IMR-90 (cell line): ENCODE results near the gene EHMT1. TPM values are rescaled to one million over a fixed set of nuclear protein-coding genes. Genes with fewer than 3 reads are reported as not detected.
A peak's percentile ranks its signal among the peaks of the same experiment; 100 is the strongest.

ENCODE experiments used
- ATAC-seq: fragments of 200-7000 bp; cut with Tn5 transposase; 2 replicates; pipeline ENCODE4 v1.9.1; 2020; ENCODE audit warnings: low read depth, mild to moderate bottlenecking, moderate library complexity
- BruUV-seq: library from RNA; stranded (reverse); fragments of 400-500 nt; replicated peaks from 2 replicates; lab custom pipeline; 2021; lab: Mats Ljungman, UMichigan
- CTCF ChIA-PET: fragments of 300-600 bp; formaldehyde crosslinking; extraction: SDS; loops from one replicate; lab custom pipeline; 2021; ENCODE audit warnings: antibody characterized with exemption; lab: Yijun Ruan, JAX
- POLR2A ChIA-PET: fragments of 300-600 bp; sonication (Branson Sonifier 250); formaldehyde crosslinking; loops from one replicate; lab custom pipeline; 2022; ENCODE audit warnings: antibody characterized with exemption; ENCODE audit not compliant: unreplicated experiment; lab: Charles Lee
- DNase-seq: peaks from one replicate; pipeline ENCODE4 v3.0.0; 2013
- H2AFZ ChIP-seq: replicated peaks from 2 replicates; pipeline ENCODE3; 2013; ENCODE audit warnings: low read length, mild to moderate bottlenecking; ENCODE audit not compliant: poor library complexity
- H2AK5ac ChIP-seq: 2 replicates; pipeline ENCODE4 v1.6.1; 2013; ENCODE audit warnings: low read depth, low read length, inconsistent platforms
- H2AK9ac ChIP-seq: replicated peaks from 2 replicates; pipeline ENCODE3; 2013; ENCODE audit warnings: mild to moderate bottlenecking, low read depth, low read length, moderate library complexity; ENCODE audit not compliant: poor library complexity
- H2BK120ac ChIP-seq: 2 replicates; pipeline ENCODE4 v1.6.1; 2013; ENCODE audit warnings: low read depth, low read length, inconsistent platforms
- H2BK15ac ChIP-seq: 3 replicates; pipeline ENCODE4 v1.6.1; 2013; ENCODE audit warnings: low read depth, low read length, inconsistent platforms
- H2BK20ac ChIP-seq: 2 replicates; pipeline ENCODE4 v1.6.1; 2013; ENCODE audit warnings: low read depth, mild to moderate bottlenecking, inconsistent platforms, low read length, moderate library complexity
- H2BK5ac ChIP-seq: 2 replicates; pipeline ENCODE4 v1.6.1; 2013; ENCODE audit warnings: mild to moderate bottlenecking, low read depth, low read length, inconsistent platforms; ENCODE audit not compliant: poor library complexity, severe bottlenecking
- H3K14ac ChIP-seq: replicated peaks from 2 replicates; pipeline ENCODE4 v1.6.1; 2013; ENCODE audit warnings: low read depth, low read length, inconsistent platforms
- H3K18ac ChIP-seq: 2 replicates; pipeline ENCODE4 v1.6.1; 2013; ENCODE audit warnings: low read depth, low read length, control low read depth
- H3K23ac ChIP-seq: 2 replicates; pipeline ENCODE4 v1.6.1; 2013; ENCODE audit warnings: low read depth, low read length, inconsistent platforms
- H3K27ac ChIP-seq: 2 replicates; pipeline ENCODE4 v1.5.1; 2013; ENCODE audit warnings: mild to moderate bottlenecking, control low read depth, low read length; ENCODE audit not compliant: insufficient read depth
- H3K27me3 ChIP-seq: 2 replicates; pipeline ENCODE4 v1.6.1; 2013; ENCODE audit warnings: low read length; ENCODE audit not compliant: control insufficient read depth, insufficient read depth
- H3K36me3 ChIP-seq: 2 replicates; pipeline ENCODE4 v1.6.1; 2013; ENCODE audit warnings: low read length, mixed read lengths; ENCODE audit not compliant: control insufficient read depth, insufficient read depth
- H3K4ac ChIP-seq: 2 replicates; pipeline ENCODE4 v1.6.1; 2013; ENCODE audit warnings: low read depth, low read length, inconsistent platforms
- H3K4me1 ChIP-seq: 2 replicates; pipeline ENCODE4 v1.6.1; 2013; ENCODE audit warnings: low read length, mixed read lengths; ENCODE audit not compliant: control insufficient read depth, insufficient read depth
- H3K4me2 ChIP-seq: 2 replicates; pipeline ENCODE4 v1.6.1; 2013; ENCODE audit warnings: low read depth, mild to moderate bottlenecking, control low read depth, low read length, moderate library complexity
- H3K4me3 ChIP-seq: 2 replicates; pipeline ENCODE4 v1.5.1; 2013; ENCODE audit warnings: low read depth, mild to moderate bottlenecking, control low read depth, low read length, moderate library complexity; ENCODE audit not compliant: insufficient read depth
- H3K56ac ChIP-seq: 2 replicates; pipeline ENCODE4 v1.6.1; 2013; ENCODE audit warnings: low read length, inconsistent platforms; ENCODE audit not compliant: insufficient read depth; ENCODE audit errors: extremely low read depth
- H3K79me1 ChIP-seq, 2 experiments: 2 replicates each; pipeline ENCODE4 v1.6.1; 2013; ENCODE audit warnings: low read length in 2 of 2, inconsistent platforms in 1 of 2, low read depth in 1 of 2
- H3K9ac ChIP-seq: 2 replicates; pipeline ENCODE4 v1.6.1; 2013; ENCODE audit warnings: low read depth, low read length, control low read depth
- H3K9me1 ChIP-seq: 2 replicates; pipeline ENCODE4 v1.6.1; 2013; ENCODE audit warnings: low read length, inconsistent platforms; ENCODE audit not compliant: insufficient read depth
- H3K9me3 ChIP-seq: 2 replicates; pipeline ENCODE4 v1.6.1; 2013; ENCODE audit warnings: low read length; ENCODE audit not compliant: control insufficient read depth, insufficient read depth
- H4K20me1 ChIP-seq: 2 replicates; pipeline ENCODE4 v1.6.1; 2013; ENCODE audit warnings: low read length, inconsistent platforms; ENCODE audit not compliant: insufficient read depth
- H4K5ac ChIP-seq: 2 replicates; pipeline ENCODE4 v1.6.1; 2013; ENCODE audit warnings: mild to moderate bottlenecking, low read depth, low read length, control low read depth
- H4K8ac ChIP-seq, 2 experiments: 2 replicates each; pipeline ENCODE4 v1.6.1; 2013; ENCODE audit warnings: low read depth in 2 of 2, low read length in 2 of 2, control low read depth in 1 of 2, inconsistent platforms in 1 of 2
- H4K91ac ChIP-seq: 2 replicates; pipeline ENCODE4 v1.6.1; 2013; ENCODE audit warnings: low read depth, low read length, inconsistent platforms; ENCODE audit not compliant: insufficient read depth
- BHLHE40 ChIP-seq: fragments of 150-350 bp; IDR thresholded peaks from 2 replicates; pipeline ENCODE4 v1.6.1; 2016; ENCODE audit warnings: mild to moderate bottlenecking, low read depth, low read length
- CEBPB ChIP-seq: IDR thresholded peaks from 2 replicates; pipeline ENCODE4 v1.6.1; 2012; ENCODE audit warnings: low read depth, low read length, improper control_type of control experiment
- CHD1 ChIP-seq: IDR thresholded peaks from 2 replicates; pipeline ENCODE4 v1.6.1; 2012; ENCODE audit warnings: low read depth, low read length, improper control_type of control experiment
- MAZ ChIP-seq: IDR thresholded peaks from 2 replicates; pipeline ENCODE4 v1.6.1; 2012; ENCODE audit warnings: low read depth, mild to moderate bottlenecking, low read length, improper control_type of control experiment, moderate library complexity, borderline replicate concordance
- NFE2L2 ChIP-seq: fragments of 150-350 bp; IDR thresholded peaks from 2 replicates; pipeline ENCODE4 v1.6.1; 2016; ENCODE audit warnings: low read depth, mild to moderate bottlenecking, low read length
- POLR2A ChIP-seq: IDR thresholded peaks from 2 replicates; pipeline ENCODE4 v1.6.1; 2012; ENCODE audit warnings: mild to moderate bottlenecking, low read depth, low read length
- RAD21 ChIP-seq: IDR thresholded peaks from 2 replicates; pipeline ENCODE4 v1.6.1; 2012; ENCODE audit warnings: low read length, improper control_type of control experiment
- RCOR1 ChIP-seq: IDR thresholded peaks from 2 replicates; pipeline ENCODE4 v1.6.1; 2012; ENCODE audit warnings: mild to moderate bottlenecking, low read length, improper control_type of control experiment; ENCODE audit not compliant: insufficient replicate concordance
- RFX5 ChIP-seq: IDR thresholded peaks from 2 replicates; pipeline ENCODE4 v1.8.0; 2012; ENCODE audit warnings: low read depth, mild to moderate bottlenecking, low read length, moderate library complexity
- SMC3 ChIP-seq: fragments of 150-350 bp; IDR thresholded peaks from 2 replicates; pipeline ENCODE4 v1.6.1; 2016; ENCODE audit warnings: low read depth, mild to moderate bottlenecking, antibody characterized with exemption, low read length, moderate library complexity
- WGBS, 2 experiments: methylation state at CpG; one replicate each; pipeline versions ENCODE4 v1.1.5 to v1.1.7; 2013; ENCODE audit warnings: missing lambda C conversion rate in 2 of 2; ENCODE audit not compliant: insufficient read length in 1 of 2; ENCODE audit errors: extremely low coverage in 2 of 2; 5-methylcytosine and 5-hydroxymethylcytosine counted together
- dilution Hi-C: fragments of 300-500 bp; cut with HindIII; formaldehyde crosslinking; loops from one replicate; pipeline ENCODE4 v1.14.3; 2018; ENCODE audit warnings: low sequenced_read_pairs; ENCODE audit not compliant: unreplicated experiment
- in situ Hi-C: fragments of 300-500 bp; cut with MboI; formaldehyde crosslinking; loops from 3 replicates; pipeline ENCODE4 v1.14.3; 2019; ENCODE audit warnings: low sequenced_read_pairs, inconsistent platforms, mixed read lengths
- intact Hi-C: fragments of 100-400 bp; cut with micrococcal nuclease; formaldehyde crosslinking; loops from 2 replicates; pipeline ENCODE4 v1.10.0; 2022
- polyA plus RNA-seq, 3 experiments: library from polyadenylated mRNA; depleted of rRNA; stranded (reverse); fragments of >200 nt; gene quantifications; 2 replicates each; pipeline ENCODE4 v1.2.3, GENCODE V29; 2012; ENCODE audit warnings: low replicate concordance in 1 of 3
- total RNA-seq: library from RNA; depleted of rRNA; stranded (reverse); fragments of >200 nt; gene quantifications from 2 replicates; pipeline ENCODE4 v1.2.3, GENCODE V29; 2012
- TF ChIP-seq, protein P1 (sequence below): conservative IDR thresholded peaks from 2 replicates; pipeline ENCODE4 v1.5.1; 2012; ENCODE audit warnings: mild to moderate bottlenecking, low read depth, low read length, improper control_type of control experiment

Gene EHMT1
- total and polyA plus RNA-seq, 2 of the 4 experiments (the other 2 are of a cell fraction), result 32.8 to 35.1 TPM

DNA sequence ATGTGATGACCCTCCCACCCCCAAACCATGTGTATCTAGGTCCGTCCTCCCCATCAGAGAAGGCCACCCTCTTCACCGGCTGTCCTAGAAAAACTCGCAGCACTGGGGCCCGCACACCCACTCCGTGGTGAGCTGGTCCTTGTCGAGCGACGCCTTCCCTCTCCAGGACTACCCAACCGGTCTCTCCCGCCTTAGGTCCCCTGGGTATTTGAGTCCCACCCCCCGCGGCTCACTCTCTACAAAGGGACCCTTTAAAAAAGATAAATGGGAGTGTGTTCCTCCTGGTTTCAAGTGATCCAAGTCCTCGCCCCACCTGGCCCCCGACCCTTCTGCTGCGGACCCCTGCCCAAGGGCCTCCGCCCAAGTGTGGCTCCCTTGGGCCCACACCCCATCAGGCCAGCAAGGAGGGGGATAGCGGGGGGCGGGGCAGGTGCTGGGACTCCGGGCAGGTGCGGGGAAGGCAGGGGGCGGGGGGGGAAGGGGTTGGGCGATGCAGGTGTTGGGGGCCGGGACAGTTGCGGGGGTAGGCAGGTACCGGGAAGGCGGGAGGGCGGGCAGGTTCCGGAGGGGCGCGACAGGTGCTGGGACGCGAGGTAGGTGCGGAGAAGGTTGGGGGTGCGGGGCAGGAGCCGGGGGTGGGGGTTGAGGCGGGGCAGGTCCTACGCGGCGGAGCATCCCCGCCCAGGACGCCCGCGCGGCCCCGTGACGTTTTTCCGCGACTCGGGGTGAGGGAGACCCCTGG, 14.3 kb upstream of the EHMT1 start:
- peaks cover 5% of the 10 kb centered on the region; the same call in 1 of the 2 replicates for H3K27me3 ChIP-seq
- intact Hi-C loops, result no loop called here
- H3K4me2 ChIP-seq, result peak overlapping the region; percentile 66; the same call in 1 of the 2 replicates

More for the DNA sequence above, 14.3 kb upstream of the EHMT1 start:
- Histone ChIP-seq H3K4me3 (peak overlapping the region; percentile 67), H2BK120ac (no peak overlapping the region), H2BK5ac (no peak overlapping the region), H2AFZ (peak overlapping the region; percentile 70), H4K5ac (no peak overlapping the region), H3K9ac (0 out of 2 replicates have a peak overlapping the region, but pooled peaks have one; percentile 4), H3K4me1 (peaks cover 15% of the 10 kb centered on the region), H3K9me1 (no peaks in the 10 kb centered on the region), H2BK15ac (no peak overlapping the region), H4K91ac (no peak overlapping the region), H2BK20ac (no peak overlapping the region), H3K9me3 (no peaks in the 10 kb centered on the region), H3K18ac (no peak overlapping the region), H3K14ac (no peak overlapping the region), H3K27ac (no peak overlapping the region), H3K56ac (no peak overlapping the region), H2AK9ac (peak overlapping the region; percentile 55), H3K4ac (no peak overlapping the region), H4K20me1 (peaks cover 19% of the 10 kb centered on the region), H3K36me3 (no peaks in the 10 kb centered on the region), H4K8ac (no peak overlapping the region), H3K23ac (no peak overlapping the region), H2AK5ac (no peak overlapping the region), H3K79me1 (peaks cover 6 to 29% of the 10 kb centered on the region in 2 experiments; a peak in 3 of 4 replicates)
- BruUV-seq, result no TSS peak
- DNase-seq (no peak), ATAC-seq (no peak)
- in situ Hi-C loops, result no loop called here
- ChIA-PET POLR2A (interaction anchor here (1.0 kb wide), 1 partner anchor 14 kb away, joined by 3 read pairs; the partner anchor contains the start of gene ZMYND19), CTCF (interaction anchor here (0.5 kb wide), 1 partner anchor 318 kb away, joined by 7 read pairs; no protein-coding TSS in a partner anchor)
- TF ChIP-seq BHLHE40, result no peak
- TF ChIP-seq RCOR1, result no peak
- TF ChIP-seq RAD21, result no peak
- no peak for TF ChIP-seq CEBPB
- no peak for TF ChIP-seq MAZ
- no peak for TF ChIP-seq SMC3
- TF ChIP-seq POLR2A, result no peak
- TF ChIP-seq NFE2L2, result no peak
- TF ChIP-seq RFX5, result no peak
- TF ChIP-seq, protein P1, sequence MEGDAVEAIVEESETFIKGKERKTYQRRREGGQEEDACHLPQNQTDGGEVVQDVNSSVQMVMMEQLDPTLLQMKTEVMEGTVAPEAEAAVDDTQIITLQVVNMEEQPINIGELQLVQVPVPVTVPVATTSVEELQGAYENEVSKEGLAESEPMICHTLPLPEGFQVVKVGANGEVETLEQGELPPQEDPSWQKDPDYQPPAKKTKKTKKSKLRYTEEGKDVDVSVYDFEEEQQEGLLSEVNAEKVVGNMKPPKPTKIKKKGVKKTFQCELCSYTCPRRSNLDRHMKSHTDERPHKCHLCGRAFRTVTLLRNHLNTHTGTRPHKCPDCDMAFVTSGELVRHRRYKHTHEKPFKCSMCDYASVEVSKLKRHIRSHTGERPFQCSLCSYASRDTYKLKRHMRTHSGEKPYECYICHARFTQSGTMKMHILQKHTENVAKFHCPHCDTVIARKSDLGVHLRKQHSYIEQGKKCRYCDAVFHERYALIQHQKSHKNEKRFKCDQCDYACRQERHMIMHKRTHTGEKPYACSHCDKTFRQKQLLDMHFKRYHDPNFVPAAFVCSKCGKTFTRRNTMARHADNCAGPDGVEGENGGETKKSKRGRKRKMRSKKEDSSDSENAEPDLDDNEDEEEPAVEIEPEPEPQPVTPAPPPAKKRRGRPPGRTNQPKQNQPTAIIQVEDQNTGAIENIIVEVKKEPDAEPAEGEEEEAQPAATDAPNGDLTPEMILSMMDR, result no peak
- TF ChIP-seq CHD1, result no peak
- dilution Hi-C loops, result no loop called here
- 17% methylated on average over 1 of the region's 49 CpGs; no CpG with 5 or more reads in 1 of the 2 experiments for WGBS, 2 experiments
